Limb (tissue), 2 donors: Measurements from ENCODE around the gene NTM.

Experiments used
- DNase-seq, 2 donors: peaks; one replicate each; pipeline ENCODE4 v3.0.0-alpha.2; 2016; ENCODE audit errors: extremely low spot score in 2 of 2

The NTM gene

GRCh38 chr11:131815590-131815989, 445.2 kb downstream of the NTM start:
- no peak for DNase-seq

- no peak for DNase-seq
Measured at GRCh38 chr11:131816051-131816450, 445.6 kb downstream of the NTM start.

- no peak for DNase-seq
Measured at GRCh38 chr11:131817687-131818188, 447.3 kb downstream of the NTM start.

- DNase-seq, result no peak
Measured at GRCh38 chr11:131819865-131820264, 449.4 kb downstream of the NTM start.

- no peak for DNase-seq
Measured at GRCh38 chr11:131822506-131822905, 452.1 kb downstream of the NTM start.

- peak in 1 of 2 donors; percentile 27 for DNase-seq
Measured at GRCh38 chr11:131823772-131824171, 453.4 kb downstream of the NTM start.

- DNase-seq, result no peak
Measured at GRCh38 chr11:131824771-131825170, 454.4 kb downstream of the NTM start.

GRCh38 chr11:131827430-131827829, 457.0 kb downstream of the NTM start:
- DNase-seq, result no peak

- no peak for DNase-seq
Measured at GRCh38 chr11:131829725-131830124, 459.3 kb downstream of the NTM start.

- DNase-seq, result no peak
Measured at GRCh38 chr11:131832079-131832478, 461.7 kb downstream of the NTM start.

- DNase-seq, result no peak
Measured at GRCh38 chr11:131833366-131833765, 463.0 kb downstream of the NTM start.

GRCh38 chr11:131837562-131837961, 467.1 kb downstream of the NTM start:
- DNase-seq, result no peak

- no peak for DNase-seq
Measured at GRCh38 chr11:131838016-131838415, 467.6 kb downstream of the NTM start.

GRCh38 chr11:131839326-131839725, 468.9 kb downstream of the NTM start:
- no peak for DNase-seq

GRCh38 chr11:131840545-131840944, 470.1 kb downstream of the NTM start:
- no peak for DNase-seq

- no peak for DNase-seq
Measured at GRCh38 chr11:131841028-131841427, 470.6 kb downstream of the NTM start.

GRCh38 chr11:131841925-131842635, 471.7 kb downstream of the NTM start:
- no peak for DNase-seq

- no peak for DNase-seq
Measured at GRCh38 chr11:131845255-131845654, 474.8 kb downstream of the NTM start.

- DNase-seq, result no peak
Measured at GRCh38 chr11:131849485-131849884, 479.1 kb downstream of the NTM start.

- no peak for DNase-seq
Measured at GRCh38 chr11:131850507-131850906, 480.1 kb downstream of the NTM start.

- DNase-seq, result no peak
Measured at GRCh38 chr11:131851964-131852755, 481.7 kb downstream of the NTM start.

GRCh38 chr11:131852757-131853156, 482.3 kb downstream of the NTM start:
- DNase-seq, result no peak

GRCh38 chr11:131854391-131854790, 484.0 kb downstream of the NTM start:
- no peak for DNase-seq
